Natural killer cell (primary cell): ENCODE data around the gene NUDT2. TPM values are rescaled to one million over a fixed set of nuclear protein-coding genes. Genes with fewer than 3 reads are reported as not detected.

Source experiments
- ATAC-seq, 3 donors: fragments of 150-1000 bp in 2 of 3; fragments of 200-7000 bp in 1 of 3; cut with Tn5 transposase; 1 replicate in 1 of 3; 2 replicates in 2 of 3; pipeline ENCODE4 v1.10.0; 2021; ENCODE audit warnings: mild to moderate bottlenecking in 2 of 3, moderate library complexity in 2 of 3
- DNase-seq, 2 donors: peaks; one replicate each; pipeline versions ENCODE4 v3.0.0 to v3.0.0-alpha.2; 2013 to 2021; ENCODE audit warnings: mixed read lengths in 1 of 2
- H3K27ac ChIP-seq: one replicate; pipeline ENCODE4 v1.5.1; 2013; ENCODE audit warnings: mild to moderate bottlenecking, low read length
- H3K27me3 ChIP-seq: one replicate; pipeline ENCODE4 v1.6.1; 2013; ENCODE audit warnings: low read length; ENCODE audit not compliant: control insufficient read depth, insufficient read depth
- H3K36me3 ChIP-seq: one replicate; pipeline ENCODE4 v1.6.1; 2013; ENCODE audit warnings: low read length; ENCODE audit not compliant: control insufficient read depth, insufficient read depth
- H3K4me1 ChIP-seq: one replicate; pipeline ENCODE4 v1.6.1; 2013; ENCODE audit warnings: low read length; ENCODE audit not compliant: control insufficient read depth, insufficient read depth
- H3K4me3 ChIP-seq: one replicate; pipeline ENCODE4 v1.5.1; 2013; ENCODE audit warnings: low read length
- H3K9me3 ChIP-seq: one replicate; pipeline ENCODE4 v1.6.1; 2013; ENCODE audit warnings: low read length; ENCODE audit not compliant: control insufficient read depth, insufficient read depth
- H3K27ac Mint-ChIP-seq, 2 donors: one replicate each; pipeline ENCODE4 v1.8.0; 2022; ENCODE audit warnings: mild to moderate bottlenecking in 2 of 2, mixed read lengths in 2 of 2, moderate library complexity in 1 of 2
- H3K27me3 Mint-ChIP-seq, 2 donors: one replicate each; pipeline ENCODE4 v1.8.0; 2022; ENCODE audit warnings: low read depth in 2 of 2, mixed read lengths in 2 of 2
- H3K36me3 Mint-ChIP-seq: one replicate; pipeline ENCODE4 v1.8.0; 2022; ENCODE audit warnings: mixed read lengths
- H3K4me1 Mint-ChIP-seq, 2 donors: one replicate each; pipeline ENCODE4 v1.8.0; 2022; ENCODE audit warnings: mixed read lengths in 2 of 2
- H3K4me3 Mint-ChIP-seq: one replicate; pipeline ENCODE4 v1.8.0; 2022; ENCODE audit warnings: mild to moderate bottlenecking, moderate library complexity, mixed read lengths
- H3K9me3 Mint-ChIP-seq, 2 donors: one replicate each; pipeline ENCODE4 v1.8.0; 2022; ENCODE audit warnings: mixed read lengths in 2 of 2
- WGBS: methylation state at CpG from one replicate; pipeline ENCODE4 v1.1.7; 2013; ENCODE audit warnings: missing lambda C conversion rate; ENCODE audit not compliant: insufficient coverage; 5-methylcytosine and 5-hydroxymethylcytosine counted together
- intact Hi-C: fragments of 100-400 bp; cut with micrococcal nuclease; formaldehyde crosslinking; loops from one replicate; pipeline ENCODE4 v1.14.2; 2022
- total RNA-seq, 4 donors: library from RNA; stranded (reverse); fragments of 120-200 nt in 1 of 4; gene quantifications; one replicate each; pipeline versions ENCODE4 v1.2.3 to v1.2.4, GENCODE V29; 2013 to 2022
- TF ChIP-seq, protein P1 (sequence below): fragments of 200-600 bp; IDR thresholded peaks from one replicate; pipeline ENCODE4 v1.8.0; 2022; ENCODE audit warnings: antibody characterized with exemption

NUDT2 gene
- total RNA-seq, 3 donors from 2014 or later (not counting 1 experiment from before 2014, with no cell fraction given): 8.5 to 15.7 (median 9.4) TPM

DNA sequence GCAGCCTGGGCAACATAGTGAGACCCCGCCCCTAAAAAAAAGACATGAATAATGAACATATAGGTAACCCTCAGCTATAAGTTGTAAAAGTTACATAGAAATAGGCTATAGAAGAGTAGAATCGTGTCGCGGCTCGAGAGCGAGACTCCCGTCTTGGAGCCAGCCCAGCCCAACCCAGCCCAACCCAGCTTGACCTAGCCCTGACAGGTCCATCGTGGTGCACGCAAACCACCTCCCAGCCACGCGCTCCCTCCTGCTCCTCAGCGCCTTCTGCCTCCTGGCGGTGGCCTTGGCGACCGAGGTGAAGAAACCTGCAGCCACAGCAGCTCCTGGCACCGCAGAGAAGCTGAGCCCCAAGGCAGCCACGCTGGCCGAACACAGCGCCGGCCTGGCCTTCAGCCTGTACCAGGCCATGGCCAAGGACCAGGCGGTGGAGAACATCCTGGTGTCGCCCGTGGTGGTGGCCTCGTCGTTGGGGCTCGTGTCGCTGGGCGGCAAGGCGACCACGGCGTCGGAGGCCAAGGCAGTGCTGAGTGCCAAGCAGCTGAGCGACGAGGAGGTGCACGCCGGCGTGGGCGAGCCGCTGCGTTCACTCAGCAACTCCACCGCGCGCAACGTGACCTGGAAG is 11.1 kb upstream of the NUDT2 start:
- WGBS: 95% methylated on average over 44 of the region's 44 CpGs
- Mint-ChIP-seq H3K27me3 (no peaks in the 10 kb centered on the region), H3K4me1 (no peaks in the 10 kb centered on the region), H3K27ac (no peak overlapping the region), H3K9me3 (no peaks in the 10 kb centered on the region), H3K36me3 (no peaks in the 10 kb centered on the region), H3K4me3 (no peak overlapping the region)
- intact Hi-C loops: no loop called here
- TF ChIP-seq, protein P1, sequence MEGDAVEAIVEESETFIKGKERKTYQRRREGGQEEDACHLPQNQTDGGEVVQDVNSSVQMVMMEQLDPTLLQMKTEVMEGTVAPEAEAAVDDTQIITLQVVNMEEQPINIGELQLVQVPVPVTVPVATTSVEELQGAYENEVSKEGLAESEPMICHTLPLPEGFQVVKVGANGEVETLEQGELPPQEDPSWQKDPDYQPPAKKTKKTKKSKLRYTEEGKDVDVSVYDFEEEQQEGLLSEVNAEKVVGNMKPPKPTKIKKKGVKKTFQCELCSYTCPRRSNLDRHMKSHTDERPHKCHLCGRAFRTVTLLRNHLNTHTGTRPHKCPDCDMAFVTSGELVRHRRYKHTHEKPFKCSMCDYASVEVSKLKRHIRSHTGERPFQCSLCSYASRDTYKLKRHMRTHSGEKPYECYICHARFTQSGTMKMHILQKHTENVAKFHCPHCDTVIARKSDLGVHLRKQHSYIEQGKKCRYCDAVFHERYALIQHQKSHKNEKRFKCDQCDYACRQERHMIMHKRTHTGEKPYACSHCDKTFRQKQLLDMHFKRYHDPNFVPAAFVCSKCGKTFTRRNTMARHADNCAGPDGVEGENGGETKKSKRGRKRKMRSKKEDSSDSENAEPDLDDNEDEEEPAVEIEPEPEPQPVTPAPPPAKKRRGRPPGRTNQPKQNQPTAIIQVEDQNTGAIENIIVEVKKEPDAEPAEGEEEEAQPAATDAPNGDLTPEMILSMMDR: no peak
- ATAC-seq (no peak), DNase-seq (no peak)
- Histone ChIP-seq H3K36me3 (no peaks in the 10 kb centered on the region), H3K9me3 (no peaks in the 10 kb centered on the region), H3K27ac (no peak overlapping the region), H3K27me3 (no peaks in the 10 kb centered on the region), H3K4me3 (no peak overlapping the region), H3K4me1 (no peaks in the 10 kb centered on the region)

DNA sequence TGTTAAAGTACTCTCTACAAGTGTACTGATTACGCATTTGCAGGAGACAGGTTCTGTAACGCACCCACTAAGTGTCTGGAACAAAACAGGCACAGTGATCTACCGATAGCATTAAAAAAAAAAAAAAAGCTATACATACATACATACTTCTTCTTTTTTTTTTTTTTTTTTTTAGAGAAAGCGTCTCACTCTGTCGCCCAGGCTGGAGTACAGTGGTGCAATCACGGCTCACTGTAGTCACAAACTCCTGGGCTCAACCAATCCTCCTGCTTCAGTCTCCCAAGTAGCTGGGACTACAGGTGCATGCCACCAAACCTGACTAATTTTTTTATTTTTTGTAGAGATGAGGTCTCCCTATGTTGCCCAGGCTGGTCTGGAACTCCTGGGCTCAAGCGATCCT is 7.9 kb upstream of the NUDT2 start:
- ATAC-seq (no peak), DNase-seq (no peak)
- H3K27me3 Mint-ChIP-seq: no peaks in the 10 kb centered on the region
- intact Hi-C loops: no loop called here
- H3K9me3 Mint-ChIP-seq: no peaks in the 10 kb centered on the region
- TF ChIP-seq, protein P1: no peak
- H3K4me3 Mint-ChIP-seq: no peak overlapping the region
- H3K27me3 ChIP-seq: no peaks in the 10 kb centered on the region
- H3K36me3 Mint-ChIP-seq: no peaks in the 10 kb centered on the region
- H3K36me3 ChIP-seq: no peaks in the 10 kb centered on the region
- no peaks in the 10 kb centered on the region for H3K4me1 ChIP-seq
- H3K27ac ChIP-seq: no peak overlapping the region
- H3K4me3 ChIP-seq: no peak overlapping the region
- H3K9me3 ChIP-seq: no peaks in the 10 kb centered on the region
- WGBS: 73% methylated on average over 7 of the region's 7 CpGs
- no peaks in the 10 kb centered on the region for H3K4me1 Mint-ChIP-seq
- no peak overlapping the region for H3K27ac Mint-ChIP-seq

DNA sequence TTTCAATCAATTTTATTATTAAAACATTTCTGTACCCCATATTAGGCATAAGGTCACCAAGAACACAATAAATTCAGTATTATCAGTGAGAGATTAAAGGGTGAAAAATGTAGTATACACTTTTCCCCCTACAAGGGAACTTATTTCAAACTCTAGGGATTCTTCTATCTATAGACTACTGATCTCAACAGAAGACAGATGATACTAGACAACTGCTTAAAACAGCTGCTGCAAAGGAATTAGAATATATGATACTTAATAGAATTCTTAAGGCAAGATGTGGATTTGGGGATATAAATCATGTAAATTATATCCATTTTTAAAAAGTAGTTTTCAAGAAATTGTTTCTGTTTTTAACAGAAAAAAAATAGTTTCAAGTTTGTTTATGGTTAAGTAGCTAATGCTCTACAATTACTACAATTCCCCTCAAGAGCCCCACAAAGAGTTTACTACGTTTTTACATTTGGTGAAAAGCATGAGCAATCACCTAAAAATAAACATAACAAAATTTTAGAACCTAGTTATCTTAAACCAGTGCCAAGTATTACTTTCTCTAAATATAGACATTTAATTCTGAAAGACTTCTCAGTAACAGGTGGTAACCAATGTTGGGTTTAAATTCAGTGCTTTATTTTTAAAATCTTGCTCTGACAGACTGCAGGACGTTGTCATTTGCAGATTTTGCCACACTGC is 6.3 kb upstream of the NUDT2 start:
- no peak overlapping the region for H3K27ac ChIP-seq
- intact Hi-C loops: no loop called here
- no peak overlapping the region for H3K4me3 ChIP-seq
- no peaks in the 10 kb centered on the region for H3K9me3 ChIP-seq
- no peaks in the 10 kb centered on the region for H3K36me3 ChIP-seq
- H3K4me1 Mint-ChIP-seq: no peaks in the 10 kb centered on the region
- no peak overlapping the region for H3K27ac Mint-ChIP-seq
- H3K9me3 Mint-ChIP-seq: no peaks in the 10 kb centered on the region
- ATAC-seq (no peak), DNase-seq (no peak)
- no peaks in the 10 kb centered on the region for H3K4me1 ChIP-seq
- WGBS: 58% methylated on average over 2 of the region's 2 CpGs
- H3K4me3 Mint-ChIP-seq: no peak overlapping the region
- H3K27me3 ChIP-seq: no peaks in the 10 kb centered on the region
- no peaks in the 10 kb centered on the region for H3K27me3 Mint-ChIP-seq
- TF ChIP-seq, protein P1: no peak
- H3K36me3 Mint-ChIP-seq: no peaks in the 10 kb centered on the region
